ENCODE data around the gene SLC33A1.

The SLC33A1 gene

GRCh38 chr3:155885292-155885691 is 31.1 kb upstream of the SLC33A1 start:
- ATAC-seq (ENCODE audit: insufficient read depth, low read depth): no peak
- TF ChIP-seq EZH2 (IDR thresholded peaks at IDR 0.05; ENCODE audit: borderline replicate concordance, low read depth, low read length, severe bottlenecking) (no peak), CTCF (IDR thresholded peaks at IDR 0.05; ENCODE audit: borderline replicate concordance, extremely low read depth, low read length, poor library complexity, severe bottlenecking) (no peak)
- Histone ChIP-seq H3K27me3 (ENCODE audit: insufficient read depth, low read length, poor library complexity) (no peaks in the 10 kb centered on the region), H3K36me3 (ENCODE audit: insufficient read depth, low read length) (0 out of 2 replicates have a peak, but pooled peaks cover 2% of the 10 kb centered on the region), H3K27ac (ENCODE audit: low read length) (no peak overlapping the region), H3K9ac (ENCODE audit: low read depth, low read length) (no peak overlapping the region), H3K79me2 (ENCODE audit: insufficient read depth, low read length) (peaks cover 100% of the 10 kb centered on the region), H4K20me1 (ENCODE audit: insufficient read depth, low read length) (peaks cover 81% of the 10 kb centered on the region), H3K4me1 (ENCODE audit: insufficient read depth, low read length) (peaks cover 5% of the 10 kb centered on the region; the same call in 1 of the 2 replicates), H2AFZ (ENCODE audit: low read depth, low read length) (no peak overlapping the region), H3K9me3 (ENCODE audit: insufficient read depth, low read length, severe bottlenecking) (no peaks in the 10 kb centered on the region), H3K4me2 (ENCODE audit: insufficient read depth, low read length) (no peak overlapping the region), H3K4me3 (ENCODE audit: low read depth in 1 of 2, low read length in 2 of 2) (no peak overlapping the region)
- no peak for DNase-seq

- DNase-seq (no peak), ATAC-seq (ENCODE audit: insufficient read depth, low read depth) (no peak)
- H3K27me3 ChIP-seq (ENCODE audit: insufficient read depth, low read length, poor library complexity): no peaks in the 10 kb centered on the region
- no peak overlapping the region for H3K4me3 ChIP-seq (ENCODE audit: low read depth in 1 of 2, low read length in 2 of 2)
- H3K36me3 ChIP-seq (ENCODE audit: insufficient read depth, low read length): 0 out of 2 replicates have a peak, but pooled peaks cover 2% of the 10 kb centered on the region
- peaks cover 100% of the 10 kb centered on the region for H3K79me2 ChIP-seq (ENCODE audit: insufficient read depth, low read length)
- H3K27ac ChIP-seq (ENCODE audit: low read length): no peak overlapping the region
- H3K9ac ChIP-seq (ENCODE audit: low read depth, low read length): no peak overlapping the region
- H3K9me3 ChIP-seq (ENCODE audit: insufficient read depth, low read length, severe bottlenecking): no peaks in the 10 kb centered on the region
- TF ChIP-seq EZH2 (IDR thresholded peaks at IDR 0.05; ENCODE audit: borderline replicate concordance, low read depth, low read length, severe bottlenecking): no peak
- no peak for TF ChIP-seq CTCF (IDR thresholded peaks at IDR 0.05; ENCODE audit: borderline replicate concordance, extremely low read depth, low read length, poor library complexity, severe bottlenecking)
- H3K4me1 ChIP-seq (ENCODE audit: insufficient read depth, low read length): peaks cover 12% of the 10 kb centered on the region; the same call in 1 of the 2 replicates
- peaks cover 83% of the 10 kb centered on the region for H4K20me1 ChIP-seq (ENCODE audit: insufficient read depth, low read length)
- H2AFZ ChIP-seq (ENCODE audit: low read depth, low read length): no peak overlapping the region
- H3K4me2 ChIP-seq (ENCODE audit: insufficient read depth, low read length): no peak overlapping the region
Measured at GRCh38 chr3:155884292-155884691, 30.1 kb upstream of the SLC33A1 start.

GRCh38 chr3:155880286-155880685 is 26.1 kb upstream of the SLC33A1 start:
- H3K4me2 ChIP-seq (ENCODE audit: insufficient read depth, low read length): no peak overlapping the region
- no peaks in the 10 kb centered on the region for H3K9me3 ChIP-seq (ENCODE audit: insufficient read depth, low read length, severe bottlenecking)
- no peak overlapping the region for H3K4me3 ChIP-seq (ENCODE audit: low read depth in 1 of 2, low read length in 2 of 2)
- H3K79me2 ChIP-seq (ENCODE audit: insufficient read depth, low read length): peaks cover 100% of the 10 kb centered on the region
- DNase-seq: no peak
- H3K27ac ChIP-seq (ENCODE audit: low read length): no peak overlapping the region
- 0 out of 2 replicates have a peak, but pooled peaks cover 7% of the 10 kb centered on the region for H3K36me3 ChIP-seq (ENCODE audit: insufficient read depth, low read length)
- no peak for TF ChIP-seq CTCF (IDR thresholded peaks at IDR 0.05; ENCODE audit: borderline replicate concordance, extremely low read depth, low read length, poor library complexity, severe bottlenecking)
- no peak for TF ChIP-seq EZH2 (IDR thresholded peaks at IDR 0.05; ENCODE audit: borderline replicate concordance, low read depth, low read length, severe bottlenecking)
- H4K20me1 ChIP-seq (ENCODE audit: insufficient read depth, low read length): peaks cover 93% of the 10 kb centered on the region
- no peaks in the 10 kb centered on the region for H3K27me3 ChIP-seq (ENCODE audit: insufficient read depth, low read length, poor library complexity)
- no peak for ATAC-seq (ENCODE audit: insufficient read depth, low read depth)
- no peak overlapping the region for H2AFZ ChIP-seq (ENCODE audit: low read depth, low read length)
- H3K4me1 ChIP-seq (ENCODE audit: insufficient read depth, low read length): peaks cover 32% of the 10 kb centered on the region
- no peak overlapping the region for H3K9ac ChIP-seq (ENCODE audit: low read depth, low read length)

Data from DND-41 (cell line).